COLO829 (cell line): ENCODE measurements around the gene DOK1.
A peak's percentile ranks its signal among the peaks of the same experiment; 100 is the strongest.

Source experiments
- DNase-seq: peaks from one replicate; pipeline ENCODE4 v3.0.0; 2012; ENCODE audit warnings: low spot score

DOK1 gene

DNA sequence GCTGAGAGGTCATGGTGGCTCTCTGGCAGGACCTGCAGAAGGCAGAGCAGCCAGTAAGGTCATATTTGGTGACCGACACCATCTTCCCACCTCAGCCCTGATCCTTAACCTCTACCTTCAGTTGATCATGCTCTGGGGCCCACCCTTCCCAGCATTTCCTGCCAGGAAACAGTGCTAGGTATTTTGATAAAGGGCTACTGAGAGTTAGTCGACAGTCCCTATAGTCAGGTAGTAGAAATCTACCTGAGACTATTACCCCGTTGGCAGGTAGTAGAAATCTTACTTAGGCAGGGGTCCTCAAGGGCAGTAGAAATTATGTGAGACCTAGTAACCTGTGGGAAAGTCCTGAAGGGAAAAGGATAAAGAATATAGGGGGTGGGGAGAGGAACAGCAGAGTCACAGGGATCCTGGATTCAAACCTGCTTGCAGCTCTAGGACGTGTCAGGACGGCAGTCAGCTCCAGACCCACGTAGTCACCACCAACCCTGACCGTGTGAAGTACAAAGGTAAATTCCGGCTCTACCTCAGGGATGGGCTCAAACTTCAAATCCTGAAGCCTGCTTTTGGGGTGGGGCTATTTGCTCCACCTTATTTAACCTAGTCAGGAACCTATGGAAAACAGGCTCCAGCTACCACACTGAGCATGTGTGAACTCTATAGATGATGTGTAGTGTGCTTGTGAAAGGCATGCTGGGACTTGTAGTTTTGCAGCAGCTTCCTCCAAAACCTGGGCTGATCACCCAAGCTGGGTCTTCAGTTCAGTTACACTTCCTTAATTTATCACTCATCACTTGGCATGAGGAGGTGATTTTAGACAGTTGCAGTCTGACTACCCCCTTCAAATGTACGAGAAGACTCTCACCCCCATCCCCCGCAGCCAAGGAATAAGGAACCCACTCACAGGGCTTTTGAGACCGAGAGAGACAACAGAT, 28.5 kb upstream of the DOK1 start, which contains the start of gene DQX1:
TSS of gene DQX1 (minus strand) at position 515 of the 932 bp plus-strand sequence. CDS start at position 13, 502 bp downstream.
- peak; percentile 63 for DNase-seq

- no peak for DNase-seq
Measured at GRCh38 chr2:74526649-74527230, 27.8 kb upstream of the DOK1 start.

GRCh38 chr2:74527741-74528140, 26.8 kb upstream of the DOK1 start:
- no peak for DNase-seq

DNA sequence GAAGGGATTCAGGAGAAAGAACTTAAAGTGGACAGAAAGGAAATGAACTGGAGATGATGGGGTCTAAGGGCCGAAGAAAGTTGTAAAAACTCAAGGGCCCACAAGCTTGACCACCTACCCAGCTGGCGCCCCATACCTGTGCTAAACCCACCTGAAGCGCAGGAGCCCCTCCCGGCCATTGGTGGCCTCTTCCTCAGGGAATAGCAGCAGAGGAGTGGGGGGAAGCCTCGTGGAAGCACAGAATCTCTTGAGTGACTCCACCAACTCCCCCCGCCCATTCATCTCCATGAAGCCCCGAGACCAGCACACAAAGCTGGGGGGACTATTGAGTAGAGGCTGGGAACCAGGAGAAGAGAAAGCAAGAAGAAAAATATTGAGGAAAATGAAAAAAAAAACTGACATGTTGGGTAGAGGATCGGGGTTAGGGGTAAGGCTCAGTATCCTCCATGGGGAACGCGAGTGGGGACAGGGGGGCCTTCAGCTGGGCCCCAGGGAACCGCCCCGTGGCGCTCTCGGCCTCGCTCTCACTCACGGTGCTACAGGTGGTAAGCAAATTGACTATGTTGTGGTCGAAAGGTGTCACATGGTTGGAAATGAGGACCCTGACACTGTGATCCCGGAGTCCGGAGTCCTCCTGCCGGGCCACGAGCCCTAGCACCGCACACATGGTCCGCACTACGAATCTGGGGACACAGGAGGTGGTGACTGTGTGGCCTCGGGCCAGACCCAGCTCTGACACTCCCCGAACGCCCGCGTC, 25.7 kb upstream of the DOK1 start:
- DNase-seq = no peak

DNA sequence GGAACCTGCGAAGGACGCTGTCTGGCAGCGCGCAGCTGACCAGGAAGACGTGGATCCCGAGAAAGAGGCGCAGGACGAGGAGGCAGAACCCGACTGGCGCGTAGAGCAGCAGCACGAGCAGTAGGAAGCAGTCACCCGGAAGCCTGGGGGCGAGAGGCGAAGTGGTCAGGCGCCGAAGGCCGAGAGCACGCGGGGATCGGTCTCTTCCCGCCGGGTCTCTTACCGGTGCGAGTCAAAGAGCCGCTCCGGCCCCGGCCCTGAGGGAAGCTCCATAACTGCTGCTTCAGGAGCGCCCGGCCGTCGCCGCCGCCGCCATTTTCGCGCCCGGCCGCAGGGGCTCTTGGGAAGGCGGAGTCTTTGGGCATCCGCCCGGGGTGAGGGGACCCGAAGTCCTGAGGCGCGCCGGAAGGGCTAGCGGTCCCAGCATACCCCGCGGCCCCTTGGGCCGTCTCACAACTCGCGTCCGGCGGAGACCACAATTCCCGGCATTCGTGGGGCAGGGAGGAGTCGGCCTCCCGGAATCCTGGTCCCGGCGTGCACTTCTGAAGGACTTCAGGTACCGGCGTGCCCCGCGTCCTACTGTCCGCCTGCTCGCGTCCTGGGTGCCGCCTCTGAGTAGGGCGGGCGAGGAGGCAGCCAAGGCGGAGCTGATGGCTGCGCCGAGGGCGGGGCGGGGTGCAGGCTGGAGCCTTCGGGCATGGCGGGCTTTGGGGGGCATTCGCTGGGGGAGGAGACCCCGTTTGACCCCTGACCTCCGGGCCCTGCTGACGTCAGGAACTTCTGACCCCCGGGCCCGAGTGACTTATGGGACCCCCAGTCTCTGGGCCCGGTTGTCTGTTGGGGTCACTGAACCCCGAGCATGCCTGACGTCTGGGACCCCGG, 24.9 kb upstream of the DOK1 start, which contains the start of the genes AUP1 and HTRA2:
TSS of gene AUP1 (minus strand) at position 350 of the 882 bp plus-strand sequence. CDS start at position 273, 77 bp downstream.
TSS of gene HTRA2 (plus strand) at position 577 of the 882 bp plus-strand sequence. CDS start at position 651, 74 bp downstream.
- DNase-seq = peak; percentile 98

GRCh38 chr2:74530239-74531187, 24.0 kb upstream of the DOK1 start:
- DNase-seq = peak; percentile 45

DNA sequence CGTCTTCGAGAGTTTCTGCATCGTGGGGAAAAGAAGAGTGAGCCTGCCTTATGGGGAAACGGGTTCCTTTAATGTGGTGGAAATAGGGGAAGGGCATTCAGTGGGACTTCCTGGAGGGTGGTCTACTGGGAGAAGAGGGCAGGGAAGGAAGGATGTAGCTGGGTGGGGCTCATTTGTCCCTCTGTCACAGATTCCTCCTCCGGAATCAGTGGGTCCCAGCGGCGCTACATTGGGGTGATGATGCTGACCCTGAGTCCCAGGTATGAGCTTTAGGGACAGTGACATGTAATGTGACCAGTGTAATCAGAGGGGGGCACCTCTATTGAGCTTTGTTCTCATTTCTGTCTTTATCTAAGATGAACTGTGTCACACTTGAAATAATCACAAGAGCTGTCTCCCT, 22.9 kb upstream of the DOK1 start:
- DNase-seq = no peak

GRCh38 chr2:74532222-74532621, 22.3 kb upstream of the DOK1 start:
- DNase-seq = peak; percentile 67

GRCh38 chr2:74533464-74533863, 21.1 kb upstream of the DOK1 start:
- DNase-seq = no peak

DNA sequence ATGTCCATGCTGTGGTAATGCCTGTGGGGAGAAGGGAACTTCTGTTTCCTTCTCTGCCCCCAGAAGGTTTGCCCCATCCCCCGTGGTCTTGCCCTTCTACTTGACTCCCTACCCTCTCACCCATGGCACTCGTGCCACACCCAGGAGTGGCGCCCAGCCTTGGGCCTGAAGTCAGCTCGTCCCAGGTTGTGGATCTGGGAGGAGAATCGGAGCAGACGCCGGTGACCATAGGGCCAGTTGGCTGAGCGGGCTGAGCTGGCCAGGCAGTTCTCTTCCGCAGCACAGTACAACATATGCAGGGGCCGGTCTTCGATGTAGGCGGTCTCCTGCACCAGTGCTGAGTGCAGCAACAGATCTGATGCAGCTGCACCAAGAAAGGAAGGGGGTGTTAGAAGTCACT, 20.1 kb upstream of the DOK1 start:
- no peak for DNase-seq

DNA sequence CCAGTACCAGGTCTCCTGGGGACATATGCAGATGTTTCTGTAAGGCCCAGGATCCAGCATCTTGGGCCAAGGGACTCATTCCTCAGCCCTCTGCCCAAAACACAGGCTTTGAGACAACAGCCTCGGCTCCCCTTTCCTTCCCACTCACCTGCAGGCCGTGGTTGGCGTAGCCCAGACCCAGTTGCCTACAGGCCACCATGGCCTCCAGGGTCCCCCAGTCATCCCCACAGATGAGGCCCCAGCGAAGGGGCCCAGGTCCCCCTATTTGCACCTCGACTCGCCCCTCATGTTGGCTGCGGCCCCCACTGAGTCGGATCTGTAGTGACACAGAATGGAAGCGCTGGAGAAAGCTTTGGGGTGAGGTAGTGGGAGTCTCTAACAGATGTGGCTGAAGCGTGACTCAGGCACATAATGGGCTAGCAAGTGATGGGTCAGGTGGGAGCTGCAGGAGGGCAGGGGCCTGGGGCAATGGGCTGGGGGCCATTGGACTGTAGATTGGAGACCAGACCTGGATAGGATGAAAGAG, 19.0 kb upstream of the DOK1 start:
- no peak for DNase-seq

DNA sequence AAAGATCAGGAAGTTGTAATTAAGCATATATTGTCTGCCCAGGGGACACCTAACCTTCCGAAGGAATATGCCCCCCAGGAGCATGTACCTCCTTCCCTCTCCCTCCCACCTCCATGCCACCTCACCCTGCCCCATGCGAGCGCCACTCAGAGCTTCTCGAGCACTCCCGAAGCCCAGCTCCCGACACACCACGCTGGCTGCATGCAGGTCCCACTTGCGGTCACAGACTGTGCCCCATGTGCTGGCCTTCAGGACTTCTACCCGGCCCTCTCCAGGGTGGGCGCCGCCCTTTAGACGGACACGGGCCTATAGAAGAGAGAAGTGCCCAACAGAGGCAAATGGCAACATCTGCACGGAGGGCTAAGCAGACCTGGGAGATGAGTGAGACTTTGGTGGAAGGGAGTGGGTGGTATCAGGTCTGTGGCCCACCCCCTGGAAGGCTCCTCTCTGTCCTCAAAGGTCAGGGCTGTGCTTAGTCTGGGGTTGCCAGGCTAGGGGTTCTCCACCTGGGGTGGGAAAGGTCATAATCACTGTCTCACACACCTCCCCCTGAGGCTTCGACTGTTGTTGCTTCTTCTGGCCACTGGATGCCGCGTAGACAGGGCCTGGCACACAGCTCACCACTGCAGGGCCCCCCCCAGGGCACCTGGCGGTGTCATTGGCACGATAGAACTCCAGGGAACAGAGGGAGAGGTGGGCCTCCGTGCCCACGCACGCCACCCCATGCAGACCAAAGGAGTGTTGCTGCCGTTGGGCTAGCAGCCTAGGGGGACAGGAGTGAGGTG, 18.2 kb upstream of the DOK1 start:
- no peak for DNase-seq

DNA sequence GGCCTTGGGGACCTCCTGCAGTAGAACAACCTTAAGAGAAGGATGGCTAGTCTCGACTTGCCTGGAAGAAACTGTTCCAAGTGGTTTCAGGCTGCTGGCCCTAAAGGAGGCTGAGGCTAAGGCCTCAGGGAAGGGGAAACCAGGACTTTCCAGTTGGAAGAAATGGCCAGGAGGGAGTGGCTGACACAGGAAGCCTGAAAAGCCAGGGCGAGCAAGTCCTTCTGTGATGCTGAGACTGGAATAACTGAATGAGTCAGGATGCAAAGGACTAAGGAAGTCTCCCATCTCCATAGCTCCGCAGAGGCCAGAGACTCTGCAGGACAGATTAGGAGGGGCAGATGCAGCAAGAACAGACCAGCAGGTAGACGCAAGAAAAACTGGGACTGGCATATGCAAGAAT, 17.4 kb upstream of the DOK1 start:
- DNase-seq = no peak

GRCh38 chr2:74538881-74539339, 15.6 kb upstream of the DOK1 start:
- no peak for DNase-seq

- DNase-seq = no peak
Measured at GRCh38 chr2:74540291-74540690, 14.2 kb upstream of the DOK1 start.

DNA sequence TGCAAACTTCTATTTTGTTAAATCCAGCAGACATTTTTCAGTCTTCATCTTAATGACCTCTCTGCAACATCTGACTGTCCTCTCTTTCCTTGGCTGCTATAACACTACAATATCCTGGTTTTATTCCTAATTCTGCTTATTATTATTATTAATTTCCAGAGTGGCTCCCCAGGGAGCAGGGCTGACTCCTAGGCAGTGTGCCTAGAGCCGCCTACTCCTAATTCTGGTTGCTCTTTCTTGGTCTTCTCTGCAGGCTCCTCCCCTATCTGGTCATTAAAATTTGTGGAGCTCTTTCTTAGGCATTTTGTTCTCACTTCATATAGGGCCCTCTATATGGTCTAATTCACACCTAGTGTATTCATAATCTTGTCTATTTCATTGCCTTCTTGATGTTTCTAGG, 11.5 kb upstream of the DOK1 start:
- no peak for DNase-seq

- DNase-seq = no peak
Measured at GRCh38 chr2:74544634-74545033, 9.9 kb upstream of the DOK1 start.

GRCh38 chr2:74546004-74546403, 8.5 kb upstream of the DOK1 start:
- no peak for DNase-seq

- peak; percentile 33 for DNase-seq
Measured at GRCh38 chr2:74548285-74548899, 6.1 kb upstream of the DOK1 start.
